Measurements from ENCODE around the gene PVALEF.

PVALEF gene

GRCh38 chr17:81165246-81166032, at the start of gene PVALEF:
PVALEF (plus strand) TSS chr17:81165507; CDS start chr17:81181227, 15,720 bp downstream.
- ChIA-PET CTCF (no interaction called here), POLR2A (interaction anchor here (1.0 kb wide), 1 partner anchor 73 kb away, joined by 3 read pairs; the partner anchor contains the start of genes NDUFAF8 and TEPSIN)
- TF ChIP-seq FOXK2 (IDR thresholded peaks at IDR 0.05) (no peak), CTBP1 (IDR thresholded peaks at IDR 0.05; ENCODE audit: borderline replicate concordance) (no peak), L3MBTL2 (conservative IDR thresholded peaks at IDR 0.05) (no peak; the same call in 1 of the 2 replicates), ZNF384 (IDR thresholded peaks at IDR 0.05) (no peak), HDGF (IDR thresholded peaks at IDR 0.05; ENCODE audit: borderline replicate concordance) (no peak), FOXM1 (IDR thresholded peaks at IDR 0.05; ENCODE audit: borderline replicate concordance) (no peak), NFRKB (IDR thresholded peaks at IDR 0.05) (no peak), BHLHE40 (IDR thresholded peaks at IDR 0.05; ENCODE audit: borderline replicate concordance) (no peak), ARNT (IDR thresholded peaks at IDR 0.05) (no peak), SP1 (IDR thresholded peaks at IDR 0.05) (no peak), SUZ12 (IDR thresholded peaks at IDR 0.05) (no peak), TARDBP (IDR thresholded peaks at IDR 0.05) (no peak)
- TF ChIP-seq, protein P1, sequence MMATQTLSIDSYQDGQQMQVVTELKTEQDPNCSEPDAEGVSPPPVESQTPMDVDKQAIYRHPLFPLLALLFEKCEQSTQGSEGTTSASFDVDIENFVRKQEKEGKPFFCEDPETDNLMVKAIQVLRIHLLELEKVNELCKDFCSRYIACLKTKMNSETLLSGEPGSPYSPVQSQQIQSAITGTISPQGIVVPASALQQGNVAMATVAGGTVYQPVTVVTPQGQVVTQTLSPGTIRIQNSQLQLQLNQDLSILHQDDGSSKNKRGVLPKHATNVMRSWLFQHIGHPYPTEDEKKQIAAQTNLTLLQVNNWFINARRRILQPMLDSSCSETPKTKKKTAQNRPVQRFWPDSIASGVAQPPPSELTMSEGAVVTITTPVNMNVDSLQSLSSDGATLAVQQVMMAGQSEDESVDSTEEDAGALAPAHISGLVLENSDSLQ (IDR thresholded peaks at IDR 0.05) = no peak
- DNase-seq (ENCODE audit: extremely low spot score) = peak; percentile 64

DNA sequence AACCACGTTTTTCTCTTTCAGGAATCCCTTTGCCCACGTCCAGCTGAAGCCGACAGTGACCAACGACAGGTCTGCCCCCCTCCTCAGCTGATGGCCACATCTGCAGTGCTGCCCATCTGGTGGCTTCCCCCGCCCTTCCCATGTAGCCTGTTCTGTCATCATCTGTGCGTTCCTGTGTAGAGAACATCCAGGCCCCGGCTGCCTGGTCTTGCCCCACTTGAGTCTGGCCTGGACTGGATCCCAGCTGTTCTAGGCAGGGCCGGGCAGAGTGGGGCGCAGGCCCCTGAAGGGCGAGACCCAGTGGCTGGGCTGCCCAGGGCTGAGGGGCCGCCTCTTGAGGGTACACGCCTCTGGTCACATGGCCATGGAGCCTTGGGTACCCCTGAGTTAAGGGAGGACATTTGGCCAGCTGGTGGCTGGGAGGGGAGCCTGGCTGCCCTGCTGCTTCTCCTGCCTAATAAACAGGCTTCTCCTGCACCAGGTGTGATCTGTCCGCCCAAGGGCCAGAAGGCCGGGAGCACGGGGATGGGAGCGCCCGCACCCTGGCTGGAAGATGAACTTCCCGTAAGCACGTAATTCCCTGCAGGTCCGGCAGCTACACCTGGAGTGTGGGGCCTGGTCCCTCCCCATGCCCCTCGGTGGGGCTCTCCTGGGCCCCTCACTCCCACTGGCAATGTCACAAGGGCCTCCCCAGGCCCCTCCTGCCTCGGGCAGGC, 49.4 kb upstream of the PVALEF start:
- ChIA-PET POLR2A (no interaction called here), CTCF (interaction anchor here (0.6 kb wide), 1 partner anchor 76 kb away, joined by 3 read pairs; no protein-coding TSS in a partner anchor)
- DNase-seq (ENCODE audit: extremely low spot score) = no peak
- TF ChIP-seq LEF1 (IDR thresholded peaks at IDR 0.05; ENCODE audit: borderline replicate concordance) (no peak), ZNF384 (IDR thresholded peaks at IDR 0.05) (no peak)

GRCh38 chr17:81116704-81117103, 48.6 kb upstream of the PVALEF start:
- CTCF ChIA-PET = interaction anchor here (0.6 to 0.7 kb wide), 2 partner anchors 15 to 76 kb away, joined by 3 read pairs; no protein-coding TSS in a partner anchor
- TF ChIP-seq ELF4 (IDR thresholded peaks at IDR 0.05) = no peak
- no peak for TF ChIP-seq NFRKB (IDR thresholded peaks at IDR 0.05)
- no peak for TF ChIP-seq ZNF384 (IDR thresholded peaks at IDR 0.05)
- no peak for TF ChIP-seq L3MBTL2 (conservative IDR thresholded peaks at IDR 0.05)
- TF ChIP-seq LEF1 (IDR thresholded peaks at IDR 0.05; ENCODE audit: borderline replicate concordance) = no peak
- TF ChIP-seq HDGF (IDR thresholded peaks at IDR 0.05; ENCODE audit: borderline replicate concordance) = no peak
- no peak for TF ChIP-seq CTBP1 (IDR thresholded peaks at IDR 0.05; ENCODE audit: borderline replicate concordance)
- no peak for TF ChIP-seq SP1 (IDR thresholded peaks at IDR 0.05)
- POLR2A ChIA-PET = no interaction called here
- no peak for DNase-seq (ENCODE audit: extremely low spot score)

GRCh38 chr17:81117672-81118198, 47.6 kb upstream of the PVALEF start:
- TF ChIP-seq BHLHE40 (IDR thresholded peaks at IDR 0.05; ENCODE audit: borderline replicate concordance) (no peak), ARNT (IDR thresholded peaks at IDR 0.05) (no peak), NFRKB (IDR thresholded peaks at IDR 0.05) (no peak), FOXA1 (IDR thresholded peaks at IDR 0.05) (no peak), SUZ12 (IDR thresholded peaks at IDR 0.05) (no peak), CTBP1 (IDR thresholded peaks at IDR 0.05; ENCODE audit: borderline replicate concordance) (no peak), TARDBP (IDR thresholded peaks at IDR 0.05) (no peak), LEF1 (IDR thresholded peaks at IDR 0.05; ENCODE audit: borderline replicate concordance) (no peak), ZNF384 (IDR thresholded peaks at IDR 0.05) (no peak), FOXK2 (IDR thresholded peaks at IDR 0.05) (no peak), HDGF (IDR thresholded peaks at IDR 0.05; ENCODE audit: borderline replicate concordance) (no peak), ELF4 (IDR thresholded peaks at IDR 0.05) (no peak), L3MBTL2 (conservative IDR thresholded peaks at IDR 0.05) (no peak), FOXM1 (IDR thresholded peaks at IDR 0.05; ENCODE audit: borderline replicate concordance) (no peak), SP1 (IDR thresholded peaks at IDR 0.05) (no peak)
- TF ChIP-seq, protein P1 (IDR thresholded peaks at IDR 0.05) = no peak
- CTCF ChIA-PET = no interaction called here
- POLR2A ChIA-PET = no interaction called here
- no peak for DNase-seq (ENCODE audit: extremely low spot score)

DNA sequence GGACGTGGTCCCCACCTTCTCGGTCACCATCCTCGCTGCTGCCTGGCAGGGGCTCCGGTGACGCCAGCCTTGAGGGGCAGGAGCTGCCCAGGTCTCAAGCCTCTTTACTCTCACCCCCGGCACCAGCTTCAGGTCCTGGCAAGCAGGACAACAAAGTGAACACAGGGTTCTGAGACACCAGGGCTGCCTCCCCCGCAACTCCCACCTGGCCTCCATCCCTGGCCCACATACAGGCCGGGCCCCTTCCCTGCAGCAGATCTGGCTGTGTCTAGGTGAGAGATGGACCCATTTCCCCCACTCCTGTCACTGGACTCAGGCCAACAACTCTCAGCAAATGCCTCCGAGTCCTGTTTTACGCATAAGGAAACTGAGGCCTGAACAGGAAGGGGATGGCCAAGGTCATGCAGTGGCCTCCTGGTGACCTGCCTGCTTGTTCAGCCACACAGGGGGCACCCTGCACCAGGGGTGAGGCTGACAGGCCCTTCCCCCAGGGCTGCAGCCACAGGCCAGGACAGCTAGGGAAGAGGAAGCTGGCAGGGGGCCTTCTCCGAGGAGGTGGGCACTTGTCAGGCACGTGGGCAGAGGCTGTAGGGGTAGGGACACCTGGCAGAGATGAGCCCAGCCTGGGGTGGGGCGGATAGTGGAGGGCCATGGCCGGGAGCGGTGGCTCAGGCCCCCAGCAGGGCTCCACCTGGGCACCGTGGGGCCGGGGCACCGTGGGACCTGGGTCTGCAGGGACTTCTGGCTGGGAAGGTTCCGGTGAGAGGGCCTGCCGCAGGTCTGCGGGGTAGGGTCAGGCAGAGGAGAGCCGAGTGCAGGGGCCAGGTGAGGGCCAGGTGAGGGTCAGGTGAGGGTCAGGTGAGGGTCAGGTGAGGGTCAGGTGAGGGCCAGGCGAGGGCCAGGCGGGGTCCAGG, 46.7 kb upstream of the PVALEF start:
- ChIA-PET CTCF (no interaction called here), POLR2A (no interaction called here)
- no peak for DNase-seq (ENCODE audit: extremely low spot score)
- TF ChIP-seq BHLHE40 (IDR thresholded peaks at IDR 0.05; ENCODE audit: borderline replicate concordance) = no peak
- TF ChIP-seq HDGF (IDR thresholded peaks at IDR 0.05; ENCODE audit: borderline replicate concordance) = no peak
- no peak for TF ChIP-seq LEF1 (IDR thresholded peaks at IDR 0.05; ENCODE audit: borderline replicate concordance)
- TF ChIP-seq, protein P1 (IDR thresholded peaks at IDR 0.05) = no peak
- TF ChIP-seq NFRKB (IDR thresholded peaks at IDR 0.05) = no peak
- TF ChIP-seq SP1 (IDR thresholded peaks at IDR 0.05) = no peak
- TF ChIP-seq SUZ12 (IDR thresholded peaks at IDR 0.05) = no peak
- TF ChIP-seq TARDBP (IDR thresholded peaks at IDR 0.05) = no peak
- no peak for TF ChIP-seq FOXK2 (IDR thresholded peaks at IDR 0.05)
- no peak for TF ChIP-seq ZNF384 (IDR thresholded peaks at IDR 0.05)
- no peak for TF ChIP-seq ELF4 (IDR thresholded peaks at IDR 0.05)
- TF ChIP-seq FOXA1 (IDR thresholded peaks at IDR 0.05) = no peak
- no peak for TF ChIP-seq FOXM1 (IDR thresholded peaks at IDR 0.05; ENCODE audit: borderline replicate concordance)
- no peak for TF ChIP-seq CTBP1 (IDR thresholded peaks at IDR 0.05; ENCODE audit: borderline replicate concordance)
- no peak for TF ChIP-seq L3MBTL2 (conservative IDR thresholded peaks at IDR 0.05)
- no peak for TF ChIP-seq ARNT (IDR thresholded peaks at IDR 0.05)

Measured in HEK293T (cell line).